HG03442 (cell line): ENCODE measurements around the gene GPC6.
"Not testable (repeated sequence)": the region's sequence is repeated elsewhere in the genome, so short reads cannot be mapped to it uniquely, and the experiment has no call there.

Source experiments
- ATAC-seq: cut with Tn5 transposase; IDR thresholded peaks from one replicate; pipeline ENCODE4 v1.9.1; 2021; ENCODE audit warnings: mild to moderate bottlenecking, moderate library complexity; ENCODE audit not compliant: unreplicated experiment

Gene GPC6

DNA sequence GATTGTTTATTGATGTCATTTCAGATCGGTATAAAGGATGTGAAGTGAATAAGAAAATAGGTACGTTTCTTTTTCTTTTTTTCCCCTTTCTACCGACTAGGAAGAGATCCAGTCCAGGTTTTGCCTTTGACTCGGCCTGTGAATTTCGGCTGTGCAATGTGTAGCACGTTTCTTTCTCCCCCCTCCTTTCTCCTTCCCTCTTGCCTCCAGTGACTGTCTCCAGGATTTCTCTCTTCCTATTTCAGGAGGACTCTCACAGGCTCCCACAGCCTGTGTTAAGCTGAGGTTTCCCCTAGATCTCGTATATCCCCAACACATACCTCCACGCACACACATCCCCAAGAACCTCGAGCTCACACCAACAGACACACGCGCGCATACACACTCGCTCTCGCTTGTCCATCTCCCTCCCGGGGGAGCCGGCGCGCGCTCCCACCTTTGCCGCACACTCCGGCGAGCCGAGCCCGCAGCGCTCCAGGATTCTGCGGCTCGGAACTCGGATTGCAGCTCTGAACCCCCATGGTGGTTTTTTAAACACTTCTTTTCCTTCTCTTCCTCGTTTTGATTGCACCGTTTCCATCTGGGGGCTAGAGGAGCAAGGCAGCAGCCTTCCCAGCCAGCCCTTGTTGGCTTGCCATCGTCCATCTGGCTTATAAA lies at the start of gene GPC6:
GPC6 (plus strand) TSS at position 185 of the 657 bp plus-strand sequence.
- no peak for ATAC-seq

GRCh38 chr13:93180356-93180969 lies 46.1 kb upstream of the GPC6 start:
- ATAC-seq, result no peak

DNA sequence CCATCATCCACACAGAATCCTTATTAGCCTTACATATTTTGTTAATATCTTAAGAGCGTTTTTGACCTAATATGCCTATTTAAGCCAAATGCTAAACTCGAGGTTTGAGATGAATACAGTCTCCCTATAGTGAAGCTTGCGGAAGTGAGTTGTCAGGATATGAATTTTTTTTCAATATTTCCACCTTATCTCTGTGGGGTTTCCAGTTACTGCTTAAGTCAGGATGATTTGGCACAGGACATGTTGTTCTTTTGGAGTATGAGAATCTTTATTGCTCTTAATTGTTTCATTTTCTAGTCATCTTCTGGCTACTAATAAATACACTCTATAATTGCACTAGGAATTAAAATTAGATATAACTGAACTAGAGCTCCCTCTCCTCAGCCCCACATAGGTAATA lies 44.2 kb upstream of the GPC6 start:
- ATAC-seq, result no peak

DNA sequence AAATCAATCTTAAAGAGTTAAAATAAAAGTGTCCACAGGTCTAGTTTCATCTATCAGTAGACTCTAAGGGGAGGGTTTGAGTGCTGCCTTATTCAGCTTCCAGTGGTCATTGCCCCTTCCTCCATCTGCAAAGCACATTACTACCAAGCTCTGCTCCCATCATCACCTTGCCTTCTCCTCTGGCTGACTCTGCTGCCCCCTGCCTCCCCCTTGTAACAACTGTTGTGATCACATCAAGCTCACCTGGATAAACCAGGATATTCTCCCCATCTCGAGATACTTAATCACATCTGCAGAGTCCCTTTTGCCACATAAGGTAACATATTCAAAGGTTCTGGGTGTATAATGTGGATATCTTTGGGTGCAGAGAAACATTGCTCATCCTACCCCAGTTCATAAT lies 43.3 kb upstream of the GPC6 start:
- ATAC-seq, result no peak

GRCh38 chr13:93190006-93190405 lies 36.6 kb upstream of the GPC6 start:
- no peak for ATAC-seq

DNA sequence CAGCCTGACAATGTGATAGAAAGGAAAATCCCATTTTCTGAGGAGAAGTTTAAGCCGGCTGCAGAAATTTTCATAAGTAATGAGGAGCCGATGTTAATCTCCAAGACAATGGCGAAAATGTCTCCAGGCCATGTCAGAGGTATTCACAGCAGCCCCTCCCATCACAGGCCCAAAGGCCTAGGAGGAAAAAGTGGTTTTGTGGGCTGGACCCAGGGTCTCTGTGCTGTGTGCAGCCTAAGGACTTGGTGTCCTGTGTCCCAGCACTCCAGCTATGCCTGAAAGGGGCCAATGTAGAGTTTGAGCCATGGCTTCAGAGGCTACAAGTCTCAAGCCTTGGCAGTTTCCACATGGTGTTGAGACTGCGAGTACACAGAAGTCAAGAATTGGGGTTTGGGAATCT lies 32.9 kb upstream of the GPC6 start:
- ATAC-seq, result no peak

DNA sequence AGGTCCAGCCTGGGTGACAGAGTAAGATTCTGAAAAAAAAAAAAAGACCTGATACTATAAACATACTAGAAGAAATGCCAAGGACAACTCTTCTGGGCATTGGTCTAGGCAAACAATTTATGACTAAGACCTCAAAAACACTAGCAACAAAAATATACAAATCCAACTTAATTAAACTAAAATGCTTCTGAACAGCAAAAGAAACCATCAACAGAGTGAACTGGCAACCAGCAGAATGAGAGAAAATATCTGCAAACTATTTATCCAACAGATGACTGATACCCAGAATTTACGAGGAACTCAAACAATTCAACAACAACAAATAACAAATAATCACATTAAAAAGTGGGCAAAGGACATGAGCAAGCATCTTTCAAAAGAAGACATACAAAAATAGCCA lies 26.8 kb upstream of the GPC6 start:
- no peak for ATAC-seq

GRCh38 chr13:93200626-93201025 lies 26.0 kb upstream of the GPC6 start:
- ATAC-seq, result no peak

- ATAC-seq, result no peak
Observed at GRCh38 chr13:93201992-93202558, 24.5 kb upstream of the GPC6 start.

- ATAC-seq, result not testable (repeated sequence)
Observed at GRCh38 chr13:93206778-93207392, 19.7 kb upstream of the GPC6 start.

DNA sequence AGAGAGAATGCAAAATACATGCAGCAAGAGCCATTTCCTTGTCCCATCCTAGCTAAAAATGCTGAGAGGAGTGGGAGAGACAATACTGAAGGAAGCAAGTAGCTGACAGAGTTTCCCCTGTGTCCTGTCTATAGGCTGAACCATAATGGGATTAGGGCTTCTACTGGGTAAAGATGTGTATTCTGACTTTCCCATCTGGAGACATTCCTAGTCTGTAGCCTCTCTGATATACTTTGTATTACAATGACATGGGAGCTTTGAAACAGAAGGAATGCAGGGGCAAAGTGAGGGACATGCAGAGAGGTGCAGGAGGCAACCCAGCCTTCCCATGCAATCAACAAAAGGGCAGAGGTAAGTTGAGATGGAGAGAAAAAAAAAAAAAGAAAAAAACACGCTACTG lies 10.5 kb upstream of the GPC6 start:
- no peak for ATAC-seq

- ATAC-seq, result no peak
Observed at GRCh38 chr13:93217721-93218261, 8.8 kb upstream of the GPC6 start.

DNA sequence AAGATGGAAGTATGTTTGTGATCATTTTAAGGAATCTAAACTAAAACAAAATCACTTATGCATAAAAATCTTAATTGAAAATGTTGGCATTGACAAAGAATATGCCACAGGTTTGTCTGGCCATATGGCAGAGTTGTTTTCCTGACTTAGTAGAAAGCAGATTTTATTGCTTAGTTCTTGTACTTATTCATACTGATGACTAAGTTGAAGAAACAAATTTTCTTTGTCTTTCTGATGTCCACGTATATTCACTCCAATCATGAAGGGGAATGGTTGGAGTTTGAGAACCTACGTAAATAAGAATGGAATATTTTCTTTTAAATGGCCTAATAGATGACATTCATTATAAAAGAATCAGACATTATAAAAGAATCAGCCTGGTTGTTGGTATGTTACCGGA lies 8.0 kb upstream of the GPC6 start:
- no peak for ATAC-seq

GRCh38 chr13:93220073-93220472 lies 6.5 kb upstream of the GPC6 start:
- no peak for ATAC-seq

DNA sequence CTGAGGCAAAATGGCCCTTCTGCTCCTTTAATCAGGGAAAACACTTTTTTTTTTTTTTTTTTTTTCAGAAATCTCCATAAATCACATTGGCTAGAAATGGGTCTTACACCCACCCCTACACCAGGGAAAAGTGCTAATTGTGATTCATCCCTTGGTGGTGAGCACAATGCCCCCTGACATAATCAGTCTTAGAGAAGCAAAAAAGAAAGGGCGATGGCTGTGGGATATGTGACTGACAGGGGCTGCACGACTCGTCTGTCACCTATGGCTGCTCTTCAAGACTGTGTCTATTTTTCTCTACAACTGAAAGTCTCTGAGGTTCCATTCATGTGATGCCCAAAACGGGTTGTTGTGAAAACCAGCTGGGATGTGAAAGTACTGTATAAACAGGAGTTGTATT lies 3.6 kb upstream of the GPC6 start:
- ATAC-seq, result no peak

DNA sequence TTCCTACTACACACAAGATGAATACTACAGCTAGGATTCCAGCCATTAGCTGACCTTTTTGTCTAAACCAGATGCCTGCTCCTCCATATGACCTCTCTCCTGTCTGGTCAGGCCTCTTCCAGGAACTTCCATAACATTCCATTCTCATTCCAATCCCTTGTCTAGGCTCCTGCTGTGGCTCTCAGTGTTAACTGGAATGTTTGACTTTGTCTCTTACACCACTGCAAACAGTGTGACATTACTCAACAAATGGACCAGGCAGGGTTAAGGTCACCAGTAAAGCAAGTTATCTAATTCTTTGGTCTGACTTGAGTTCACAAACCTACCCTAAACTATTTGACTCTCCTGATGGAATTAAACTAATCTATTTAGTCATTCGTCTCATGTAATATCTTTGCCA lies 2.1 kb upstream of the GPC6 start:
- ATAC-seq, result no peak

DNA sequence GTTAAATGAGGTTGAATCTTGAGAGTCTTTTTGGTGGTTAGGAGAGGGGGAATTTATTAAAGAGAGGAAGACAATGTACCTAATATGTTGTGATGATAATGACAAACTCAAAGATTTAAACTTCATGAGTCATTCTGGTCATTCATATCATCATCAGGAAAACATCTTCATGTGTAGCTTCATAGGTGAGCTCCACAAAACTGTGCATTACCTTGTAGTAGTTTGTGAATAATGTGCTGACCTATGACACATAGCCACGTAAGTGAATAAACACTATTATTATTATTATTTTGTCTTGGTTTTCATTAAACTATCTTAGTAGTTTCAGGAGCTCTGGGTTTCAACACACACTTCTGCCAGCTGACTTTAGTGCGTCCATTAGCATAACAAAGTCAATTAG lies 997 bp upstream of the GPC6 start:
- ATAC-seq, result no peak

- ATAC-seq, result no peak
Observed at GRCh38 chr13:93226065-93226622, 463 bp upstream of the GPC6 start.

GRCh38 chr13:93227280-93227877 lies 772 bp downstream of the GPC6 start:
- ATAC-seq, result no peak

- ATAC-seq, result no peak
Observed at GRCh38 chr13:93227878-93228642, 1.5 kb downstream of the GPC6 start.

DNA sequence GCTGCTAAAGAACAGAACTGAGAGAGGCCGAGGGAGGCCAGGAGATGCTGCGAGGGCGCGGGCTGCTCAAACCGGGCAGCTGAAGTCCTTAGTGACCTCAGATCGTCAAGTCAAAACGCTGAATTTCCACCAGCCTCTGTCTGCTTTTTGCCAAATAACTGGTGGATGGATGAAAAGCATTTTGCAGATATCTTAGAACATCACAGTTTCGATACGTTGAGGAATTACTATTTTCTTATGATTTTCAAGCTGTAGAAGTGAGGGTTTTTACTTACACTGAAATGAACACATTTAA lies 2.0 kb downstream of the GPC6 start:
- no peak for ATAC-seq
